Fibroblast of pulmonary artery (primary cell): Measurements from ENCODE around the gene CCDC78.
"Not testable (repeated sequence)": the region's sequence is repeated elsewhere in the genome, so short reads cannot be mapped to it uniquely, and the experiment has no call there.

Experiments used
- DNase-seq: peaks from one replicate; pipeline ENCODE4 v3.0.0-alpha.2; 2010; ENCODE audit warnings: low read depth
- H3K4me3 ChIP-seq: replicated peaks from 2 replicates; pipeline ENCODE4 v1.5.1; 2011; ENCODE audit warnings: low read depth, mild to moderate bottlenecking, control low read depth, low read length, moderate library complexity
- TF ChIP-seq, protein P1 (sequence below): IDR thresholded peaks from 2 replicates; pipeline ENCODE4 v1.5.1; 2011; ENCODE audit warnings: mild to moderate bottlenecking, control low read depth, low read length, inconsistent platforms; ENCODE audit errors: missing control alignments

Gene CCDC78

DNA sequence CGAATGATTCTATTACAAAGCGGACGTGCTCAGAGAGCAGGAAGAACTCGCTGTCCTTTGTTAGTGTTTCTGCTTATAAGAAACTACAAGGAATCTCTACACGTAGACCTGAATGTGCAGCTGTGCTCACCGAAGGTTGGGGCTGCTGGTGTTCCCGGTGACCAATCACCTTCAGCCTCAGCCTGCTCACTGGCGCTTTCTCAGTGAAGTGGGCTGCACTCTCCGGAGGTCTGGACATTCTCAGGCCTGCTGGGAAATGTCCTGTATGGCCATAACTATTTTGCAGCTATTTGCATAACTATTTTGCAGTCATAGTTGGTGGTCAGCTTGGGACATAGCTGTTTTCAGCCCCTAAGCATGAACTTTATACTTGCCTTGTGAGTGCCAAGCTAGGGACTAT lies 24.2 kb upstream of the CCDC78 start:
- no peak for DNase-seq
- no peak overlapping the region for H3K4me3 ChIP-seq
- TF ChIP-seq, protein P1, sequence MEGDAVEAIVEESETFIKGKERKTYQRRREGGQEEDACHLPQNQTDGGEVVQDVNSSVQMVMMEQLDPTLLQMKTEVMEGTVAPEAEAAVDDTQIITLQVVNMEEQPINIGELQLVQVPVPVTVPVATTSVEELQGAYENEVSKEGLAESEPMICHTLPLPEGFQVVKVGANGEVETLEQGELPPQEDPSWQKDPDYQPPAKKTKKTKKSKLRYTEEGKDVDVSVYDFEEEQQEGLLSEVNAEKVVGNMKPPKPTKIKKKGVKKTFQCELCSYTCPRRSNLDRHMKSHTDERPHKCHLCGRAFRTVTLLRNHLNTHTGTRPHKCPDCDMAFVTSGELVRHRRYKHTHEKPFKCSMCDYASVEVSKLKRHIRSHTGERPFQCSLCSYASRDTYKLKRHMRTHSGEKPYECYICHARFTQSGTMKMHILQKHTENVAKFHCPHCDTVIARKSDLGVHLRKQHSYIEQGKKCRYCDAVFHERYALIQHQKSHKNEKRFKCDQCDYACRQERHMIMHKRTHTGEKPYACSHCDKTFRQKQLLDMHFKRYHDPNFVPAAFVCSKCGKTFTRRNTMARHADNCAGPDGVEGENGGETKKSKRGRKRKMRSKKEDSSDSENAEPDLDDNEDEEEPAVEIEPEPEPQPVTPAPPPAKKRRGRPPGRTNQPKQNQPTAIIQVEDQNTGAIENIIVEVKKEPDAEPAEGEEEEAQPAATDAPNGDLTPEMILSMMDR, result no peak

DNA sequence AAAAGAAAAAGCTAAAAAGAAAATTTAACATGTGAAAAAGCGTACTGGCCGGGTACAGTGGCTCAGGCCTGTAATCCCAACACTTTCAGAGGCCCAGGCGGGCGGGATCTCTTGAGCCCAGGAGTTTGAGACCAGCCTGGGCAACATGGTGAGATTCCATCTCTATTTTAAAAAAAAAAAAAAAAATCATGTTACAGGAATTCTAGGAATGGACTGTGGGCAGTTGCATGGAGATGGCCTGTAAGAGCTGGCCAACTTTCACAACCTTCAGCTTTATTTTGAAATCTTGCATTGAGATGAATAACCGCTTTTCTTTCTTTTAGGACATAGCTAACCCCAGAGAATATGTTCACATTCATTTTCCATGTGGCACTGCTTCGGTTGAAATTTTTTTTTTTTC lies 22.8 kb upstream of the CCDC78 start:
- TF ChIP-seq, protein P1, result no peak
- DNase-seq, result peak; percentile 80
- H3K4me3 ChIP-seq, result no peak overlapping the region

DNA sequence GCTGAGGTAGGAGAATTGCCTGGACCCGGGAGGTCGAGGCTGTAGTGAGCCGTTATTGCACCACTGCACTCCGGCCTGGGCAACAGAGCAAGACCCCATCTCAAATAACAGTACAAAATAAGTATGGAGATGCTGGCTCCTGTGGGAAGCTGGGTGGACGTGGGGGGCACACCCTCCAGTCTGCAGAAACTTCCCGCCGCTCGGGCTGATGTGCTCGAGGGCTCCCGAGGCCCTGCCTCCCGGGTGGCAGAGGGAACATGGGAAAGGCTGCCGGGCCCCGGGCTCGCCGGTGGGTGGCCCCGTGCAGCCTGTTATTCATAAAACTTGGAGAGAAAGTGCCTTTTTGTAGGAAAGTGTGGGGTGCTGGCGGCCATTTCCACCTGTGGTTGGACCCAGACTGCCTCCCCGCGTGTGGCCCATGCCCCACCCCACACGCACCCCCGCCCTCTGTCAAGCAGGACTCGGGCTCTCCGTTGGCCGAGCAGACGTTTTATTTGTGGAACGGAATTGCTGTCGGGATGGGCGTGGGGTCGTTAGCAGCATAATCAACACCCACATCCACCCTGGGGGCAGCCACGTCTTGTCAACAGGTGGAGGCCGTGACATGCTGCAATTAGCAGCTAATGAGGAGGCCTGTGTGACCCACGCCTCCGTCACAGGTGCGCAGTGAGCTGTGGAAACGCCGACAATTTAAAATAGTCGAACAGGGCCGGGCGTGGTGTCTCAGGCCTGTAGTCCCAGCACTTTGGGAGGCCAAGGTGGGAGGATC lies 21.9 kb upstream of the CCDC78 start:
- TF ChIP-seq, protein P1, result no peak
- no peak for DNase-seq
- no peak overlapping the region for H3K4me3 ChIP-seq

DNA sequence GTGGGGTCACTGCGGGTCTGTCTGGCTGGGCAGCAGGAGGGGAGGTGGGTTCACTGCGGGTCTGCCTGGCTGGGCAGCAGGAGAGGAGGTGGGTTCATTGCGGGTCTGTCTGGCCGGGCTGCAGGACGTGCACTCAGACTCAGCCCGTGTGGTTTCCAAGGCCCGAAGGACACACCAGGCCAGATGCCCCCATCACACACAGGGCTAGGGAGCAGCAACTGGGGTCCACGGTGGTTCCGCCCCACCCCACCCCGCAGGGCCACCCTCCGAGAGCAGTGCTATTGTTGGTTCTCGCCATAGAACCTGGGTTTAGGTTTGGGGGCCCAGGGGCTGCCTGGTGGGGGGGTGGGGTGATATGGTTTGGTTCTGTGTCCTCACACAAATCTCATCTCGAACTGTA lies 20.4 kb upstream of the CCDC78 start:
- no peak for DNase-seq
- TF ChIP-seq, protein P1, result no peak
- H3K4me3 ChIP-seq, result no peak overlapping the region

DNA sequence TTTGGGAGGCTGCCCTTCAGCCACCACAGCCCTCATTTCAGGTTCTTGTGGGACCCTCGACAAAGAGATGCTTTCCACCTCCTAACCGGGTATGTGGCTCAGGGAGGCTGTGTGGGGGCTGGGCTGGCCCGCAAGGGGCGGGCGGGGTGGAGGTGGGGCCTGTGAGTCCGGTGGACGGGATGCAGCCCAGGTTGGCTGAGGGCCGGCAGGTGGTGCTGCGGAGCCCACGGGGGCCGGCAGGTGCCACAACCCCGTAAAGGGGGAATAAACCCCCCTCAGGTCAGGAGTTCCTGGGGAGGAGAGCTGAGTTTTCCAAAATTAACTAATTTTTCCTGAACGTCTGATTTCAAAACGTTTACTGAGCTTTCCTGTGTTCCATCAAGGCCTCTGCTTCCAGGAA lies 19.5 kb upstream of the CCDC78 start:
- DNase-seq, result no peak
- TF ChIP-seq, protein P1, result peak; percentile 18
- no peak overlapping the region for H3K4me3 ChIP-seq

DNA sequence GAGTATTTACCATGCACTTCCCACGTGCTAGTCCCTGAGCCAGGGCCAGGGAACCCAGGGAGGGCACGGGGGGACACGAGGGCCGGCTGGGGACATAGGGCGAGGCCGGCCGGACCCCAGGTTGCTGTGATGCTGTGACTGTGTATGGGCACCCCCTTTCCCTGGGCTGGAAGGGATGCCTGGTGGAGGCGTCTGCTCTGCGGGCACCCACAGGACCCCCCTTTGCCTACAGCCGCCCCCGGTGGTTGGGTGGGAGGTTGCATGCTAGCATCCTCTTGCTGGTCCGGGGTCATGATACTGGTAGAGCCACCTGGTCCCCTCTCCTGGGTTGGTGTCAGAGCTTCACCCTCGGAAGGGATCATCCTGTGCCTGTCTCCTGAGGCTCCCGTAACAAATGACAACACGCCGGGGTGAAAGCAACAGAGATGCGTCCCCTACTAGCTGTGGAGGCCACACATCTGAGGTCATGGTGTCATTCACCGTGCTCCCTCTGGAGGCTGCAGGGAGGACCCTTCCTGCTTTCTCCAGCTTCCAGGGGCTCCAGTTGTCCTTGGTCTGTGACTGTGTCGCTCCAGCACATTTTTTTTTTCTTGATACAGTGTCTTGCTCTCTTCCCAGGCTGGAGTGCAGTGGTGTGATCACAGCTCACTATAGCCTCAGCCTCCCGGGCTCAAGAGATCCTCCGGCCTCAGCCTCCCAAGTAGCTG lies 17.7 kb upstream of the CCDC78 start:
- H3K4me3 ChIP-seq, result no peak overlapping the region
- no peak for DNase-seq
- TF ChIP-seq, protein P1, result no peak

DNA sequence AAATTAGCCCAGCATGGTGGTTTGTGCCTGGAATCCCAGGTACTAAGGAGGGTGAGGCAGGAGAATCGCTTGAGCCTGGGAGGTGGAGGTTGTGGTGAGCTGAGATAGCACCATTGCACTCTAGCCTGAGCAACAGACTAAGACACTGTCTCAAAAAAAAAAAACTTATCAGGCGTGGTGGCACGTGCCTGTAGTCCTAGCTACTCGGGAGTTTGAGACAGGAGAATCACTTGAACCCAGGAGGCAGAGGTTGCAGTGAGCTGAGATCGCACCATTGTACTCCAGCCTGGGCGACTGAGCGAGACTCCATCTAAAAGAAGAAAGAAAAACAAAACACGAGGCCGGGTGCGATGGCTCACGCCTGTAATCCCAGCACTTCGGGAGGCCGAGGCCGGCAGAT lies 16.7 kb upstream of the CCDC78 start:
- not testable (repeated sequence) for DNase-seq, H3K4me3 ChIP-seq
